Ovary (tissue), 3 donors: ENCODE data around the gene NDC80.
A peak's percentile ranks its signal among the peaks of the same experiment; 100 is the strongest.

Experiments used
- CTCF ChIP-seq, 3 donors: fragments of 450-650 bp in 2 of 3; fragments of 200-600 bp in 1 of 3; IDR thresholded peaks; one replicate each; pipeline versions ENCODE4 v1.5.1 to v1.8.0; 2016 to 2022; ENCODE audit warnings: antibody characterized with exemption in 3 of 3, mild to moderate bottlenecking in 1 of 3
- EP300 ChIP-seq: sonication (generic); formaldehyde crosslinking; IDR thresholded peaks from one replicate; pipeline ENCODE4 v1.6.1; 2017; ENCODE audit warnings: antibody characterized with exemption
- POLR2A ChIP-seq: fragments of 450-650 bp; IDR thresholded peaks from one replicate; pipeline ENCODE4 v1.6.1; 2017; ENCODE audit warnings: antibody characterized with exemption, mild to moderate bottlenecking, moderate library complexity
- donor health status: DM: no; HTN: no; CAD: no.

- TF ChIP-seq CTCF (IDR thresholded peaks at IDR 0.05) (peak in 2 of 3 donors; percentile 18 to 27), EP300 (no peak), POLR2A (no peak)
These were observed 23.8 kb upstream of the NDC80 start for GRCh38 chr18:2547477-2548087.
